GM18870 (cell line): Measurements from ENCODE around the gene C12orf57.
A peak's percentile ranks its signal among the peaks of the same experiment; 100 is the strongest.
"Not testable (repeated sequence)": the region's sequence is repeated elsewhere in the genome, so short reads cannot be mapped to it uniquely, and the experiment has no call there.

Source experiments
- ATAC-seq: cut with Tn5 transposase; IDR thresholded peaks from one replicate; pipeline ENCODE4 v1.9.1; 2021; ENCODE audit warnings: moderate library complexity; ENCODE audit not compliant: unreplicated experiment

C12orf57 gene, protein sequence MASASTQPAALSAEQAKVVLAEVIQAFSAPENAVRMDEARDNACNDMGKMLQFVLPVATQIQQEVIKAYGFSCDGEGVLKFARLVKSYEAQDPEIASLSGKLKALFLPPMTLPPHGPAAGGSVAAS

GRCh38 chr12:6943722-6944380 lies at the start of gene C12orf57, which contains the start of gene RNU7-1:
Gene C12orf57, plus strand, starts transcription at chr12:6944022. Its CDS starts 100 bp downstream, at chr12:6944122.
Gene RNU7-1, plus strand, starts transcription at chr12:6943816.
- ATAC-seq, result peak; percentile 39

GRCh38 chr12:6894321-6894720 lies 49.5 kb upstream of the C12orf57 start:
- no peak for ATAC-seq

DNA sequence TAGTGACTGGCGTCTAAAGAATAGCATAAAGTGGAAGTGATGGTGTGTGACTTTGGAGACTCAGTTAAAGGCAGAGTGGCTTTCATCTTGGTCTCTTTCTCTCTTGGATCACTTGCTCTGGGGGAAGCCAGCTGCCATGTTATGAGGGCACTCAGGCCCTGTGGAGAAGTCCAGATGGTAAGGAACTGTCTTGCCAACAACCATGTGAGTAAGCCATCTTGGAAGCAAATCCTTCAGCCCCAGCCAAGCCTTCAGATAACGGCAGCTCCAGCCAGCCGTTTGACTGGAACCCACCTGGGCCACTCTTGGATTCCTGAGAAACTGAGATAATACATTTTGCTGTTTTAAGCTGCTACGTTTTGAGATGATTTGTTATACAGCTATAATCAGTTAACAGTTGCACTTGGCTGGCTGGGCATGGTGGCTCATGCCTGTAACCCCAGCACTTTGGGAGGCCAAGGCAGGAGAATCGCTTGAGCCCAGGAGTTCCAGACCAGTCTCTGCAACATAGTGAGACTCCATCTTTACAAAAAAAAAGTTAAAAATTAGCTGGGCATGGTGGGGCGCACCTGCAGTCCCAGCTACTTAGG lies 46.9 kb upstream of the C12orf57 start:
- ATAC-seq, result no peak

DNA sequence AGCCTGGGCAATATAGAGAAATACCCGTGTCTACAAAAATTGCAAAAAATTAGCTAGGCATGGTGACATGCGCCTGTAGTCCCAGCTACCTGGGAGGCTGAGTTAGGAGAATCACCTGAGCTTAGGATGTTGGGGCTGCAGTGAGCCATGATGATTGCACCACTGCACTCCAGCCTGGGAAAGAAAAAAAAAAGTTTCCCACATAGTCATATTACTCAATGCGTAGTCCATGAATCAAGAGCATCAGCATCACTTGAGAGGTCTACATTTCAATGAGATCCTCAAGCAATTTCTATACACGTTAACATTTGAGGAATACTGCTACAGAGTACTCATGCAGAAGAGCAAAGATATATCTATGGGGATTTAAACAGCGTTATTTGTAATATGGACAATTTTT lies 44.4 kb upstream of the C12orf57 start:
- no peak for ATAC-seq

DNA sequence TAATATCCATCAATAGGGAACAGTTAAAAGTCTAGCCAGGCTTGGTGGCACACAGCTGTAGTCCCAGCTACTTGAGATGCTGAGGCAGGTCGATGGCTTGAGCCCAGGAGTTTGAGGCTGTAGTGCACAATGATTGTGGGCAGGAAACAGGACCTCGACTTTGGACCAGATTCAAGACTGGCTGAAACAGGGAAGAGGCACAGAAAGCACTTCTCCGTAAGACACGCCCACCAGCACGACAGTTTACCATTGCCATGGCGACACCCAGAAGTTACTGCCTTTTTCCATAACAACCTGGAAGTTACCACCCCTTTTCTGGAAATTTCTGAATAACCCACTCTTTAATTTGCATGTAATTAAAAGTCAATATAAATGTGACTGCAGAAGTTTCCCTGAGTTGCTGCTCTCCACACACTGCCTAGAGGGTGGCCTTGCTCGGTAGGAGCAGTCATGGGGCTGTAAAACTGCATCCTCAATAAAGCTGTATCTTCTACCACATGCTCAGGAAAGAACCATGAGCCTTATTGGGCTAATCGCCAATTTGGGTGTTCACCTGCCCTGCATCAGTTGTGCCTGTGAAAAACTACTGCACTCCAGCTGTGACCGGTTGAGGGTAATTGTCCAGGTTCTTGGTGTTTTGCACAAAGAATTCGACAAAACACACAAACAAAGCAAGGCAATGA lies 43.8 kb upstream of the C12orf57 start:
- no peak for ATAC-seq

GRCh38 chr12:6902448-6902847 lies 41.4 kb upstream of the C12orf57 start:
- ATAC-seq, result no peak

DNA sequence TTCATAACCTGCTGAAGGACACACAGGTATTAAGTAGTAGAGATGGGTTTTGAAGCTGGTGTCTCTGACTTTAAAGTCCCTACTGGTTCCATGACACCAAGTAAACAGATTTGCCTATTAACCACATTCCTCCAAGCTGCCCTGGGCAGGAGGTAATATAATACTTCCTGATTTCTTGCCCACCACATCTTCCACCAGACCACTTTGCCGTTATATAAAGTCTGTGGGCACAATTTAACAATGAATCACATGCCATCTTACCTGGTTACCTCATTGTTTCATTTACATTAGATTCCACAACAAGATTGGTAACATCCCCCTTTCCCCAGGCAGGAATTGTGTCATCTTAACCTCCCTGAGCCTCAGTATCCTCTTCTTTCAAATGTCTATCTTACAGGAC lies 40.1 kb upstream of the C12orf57 start:
- no peak for ATAC-seq

GRCh38 chr12:6904280-6905276 lies 39.2 kb upstream of the C12orf57 start, which contains the start of gene LRRC23:
Gene LRRC23, plus strand, starts transcription at chr12:6904822. Its CDS starts 812 bp downstream, at chr12:6905634.
- peak; percentile 82 for ATAC-seq

- no peak for ATAC-seq
Observed at GRCh38 chr12:6905414-6906040, 38.3 kb upstream of the C12orf57 start.

- ATAC-seq, result not testable (repeated sequence)
Observed at GRCh38 chr12:6908141-6908540, 35.7 kb upstream of the C12orf57 start.

DNA sequence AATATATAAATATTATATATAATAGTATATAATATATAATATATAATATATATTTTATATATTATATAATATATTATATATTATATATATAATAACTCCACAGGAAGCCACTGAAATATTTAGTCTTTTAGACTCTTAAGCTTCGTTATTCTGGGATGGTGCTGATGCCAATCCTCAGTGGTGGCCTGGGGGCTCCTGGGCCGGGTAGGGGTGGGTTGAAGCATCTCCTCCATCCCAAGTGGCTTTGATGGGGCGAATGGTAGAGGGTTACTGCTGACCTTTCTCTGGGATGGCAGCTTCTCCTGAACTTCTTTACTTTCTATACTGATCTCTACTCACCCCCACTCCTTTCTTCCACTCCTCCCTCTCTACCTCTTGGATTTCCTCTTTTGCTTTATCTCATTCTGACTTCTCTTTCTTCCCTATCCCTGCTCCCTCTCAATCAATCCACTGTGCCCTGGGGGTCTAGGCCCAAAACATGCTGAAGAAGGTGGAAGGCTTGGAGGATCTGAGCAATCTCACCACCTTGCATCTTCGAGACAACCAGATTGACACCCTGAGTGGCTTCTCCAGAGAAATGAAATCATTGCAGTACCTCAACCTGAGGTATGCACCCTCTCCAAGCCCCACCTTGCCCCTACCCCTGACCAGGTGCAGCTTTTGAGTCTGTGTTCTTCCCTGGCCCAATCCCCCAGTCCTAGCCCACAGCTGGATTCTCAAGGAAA lies 34.2 kb upstream of the C12orf57 start:
- no peak for ATAC-seq

GRCh38 chr12:6912164-6912935 lies 31.5 kb upstream of the C12orf57 start:
- no peak for ATAC-seq

DNA sequence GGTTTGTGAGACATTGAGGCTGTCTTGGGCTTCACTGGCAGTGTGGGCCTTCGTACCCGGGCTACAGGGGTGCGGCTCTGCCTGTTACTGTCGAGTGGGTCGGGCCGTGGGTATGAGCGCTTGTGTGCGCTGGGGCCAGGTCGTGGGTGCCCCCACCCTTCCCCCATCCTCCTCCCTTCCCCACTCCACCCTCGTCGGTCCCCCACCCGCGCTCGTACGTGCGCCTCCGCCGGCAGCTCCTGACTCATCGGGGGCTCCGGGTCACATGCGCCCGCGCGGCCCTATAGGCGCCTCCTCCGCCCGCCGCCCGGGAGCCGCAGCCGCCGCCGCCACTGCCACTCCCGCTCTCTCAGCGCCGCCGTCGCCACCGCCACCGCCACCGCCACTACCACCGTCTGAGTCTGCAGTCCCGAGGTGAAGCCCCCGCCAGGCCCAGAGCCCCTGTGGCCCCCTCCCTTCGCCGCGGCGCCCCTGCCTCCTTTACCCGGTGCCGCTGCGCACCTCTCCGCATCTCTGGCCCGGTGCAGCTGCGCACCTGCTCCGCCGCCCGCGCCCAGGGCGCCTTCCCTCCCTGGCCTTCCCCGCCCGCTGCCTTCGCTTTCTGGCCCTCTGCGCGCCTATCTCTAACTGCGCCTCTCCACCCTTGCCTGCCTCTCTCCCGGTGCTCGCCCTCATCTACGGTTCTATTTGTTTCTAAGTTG lies 29.4 kb upstream of the C12orf57 start, which contains the start of gene ENO2:
ENO2 (plus strand) TSS at position 335 of the 701 bp plus-strand sequence. CDS start 1,253 bp downstream, outside the sequence.
- ATAC-seq, result no peak

GRCh38 chr12:6914947-6915788 lies 28.7 kb upstream of the C12orf57 start:
- no peak for ATAC-seq

DNA sequence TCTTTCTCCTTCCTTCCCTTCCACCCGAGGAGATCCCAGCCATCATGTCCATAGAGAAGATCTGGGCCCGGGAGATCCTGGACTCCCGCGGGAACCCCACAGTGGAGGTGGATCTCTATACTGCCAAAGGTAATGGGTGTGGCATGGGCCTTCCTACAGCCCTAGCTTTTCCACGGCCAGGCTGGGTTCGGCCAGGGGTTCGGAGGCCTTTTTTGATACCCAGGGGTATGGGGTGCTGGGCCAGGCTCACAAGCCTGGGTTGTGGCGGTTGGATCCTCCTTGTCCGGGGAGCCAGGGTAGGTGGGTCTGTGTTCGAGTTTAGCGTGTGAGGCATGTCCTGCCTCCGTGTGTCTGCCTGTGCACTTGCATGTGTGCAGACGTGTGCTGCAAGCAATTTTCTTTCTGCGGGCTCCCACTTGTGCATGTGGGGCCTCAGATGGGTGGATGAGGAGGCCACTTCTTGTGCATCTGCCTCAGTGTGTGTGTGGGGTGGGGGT lies 28.0 kb upstream of the C12orf57 start:
- ATAC-seq, result no peak

GRCh38 chr12:6916426-6917200 lies 27.2 kb upstream of the C12orf57 start:
- ATAC-seq, result no peak
